HG03460 (cell line): ENCODE data around the gene NRXN3.

Experiments
- ATAC-seq: cut with Tn5 transposase; IDR thresholded peaks from one replicate; pipeline ENCODE4 v1.9.1; 2021; ENCODE audit not compliant: unreplicated experiment

NRXN3 gene

GRCh38 chr14:78170203-78170602 is at the start of gene NRXN3:
Gene NRXN3, plus strand, starts transcription at chr14:78170373. Its CDS starts 72,721 bp downstream, at chr14:78243094.
- no peak for ATAC-seq

GRCh38 chr14:78122436-78122835 is 47.7 kb upstream of the NRXN3 start:
- ATAC-seq = no peak

GRCh38 chr14:78123650-78124253 is 46.4 kb upstream of the NRXN3 start:
- no peak for ATAC-seq

GRCh38 chr14:78127961-78128360 is 42.2 kb upstream of the NRXN3 start:
- ATAC-seq = no peak

GRCh38 chr14:78129375-78129774 is 40.8 kb upstream of the NRXN3 start:
- ATAC-seq = no peak

- no peak for ATAC-seq
Measured at GRCh38 chr14:78130356-78130755, 39.8 kb upstream of the NRXN3 start.

GRCh38 chr14:78131201-78131600 is 39.0 kb upstream of the NRXN3 start:
- no peak for ATAC-seq

- ATAC-seq = no peak
Measured at GRCh38 chr14:78131616-78132015, 38.6 kb upstream of the NRXN3 start.

GRCh38 chr14:78135450-78135891 is 34.7 kb upstream of the NRXN3 start:
- no peak for ATAC-seq

- no peak for ATAC-seq
Measured at GRCh38 chr14:78136695-78137094, 33.5 kb upstream of the NRXN3 start.

- ATAC-seq = no peak
Measured at GRCh38 chr14:78141590-78141989, 28.6 kb upstream of the NRXN3 start.

- no peak for ATAC-seq
Measured at GRCh38 chr14:78142998-78143397, 27.2 kb upstream of the NRXN3 start.

GRCh38 chr14:78143489-78144145 is 26.6 kb upstream of the NRXN3 start:
- no peak for ATAC-seq

- ATAC-seq = no peak
Measured at GRCh38 chr14:78152201-78153063, 17.7 kb upstream of the NRXN3 start.

- no peak for ATAC-seq
Measured at GRCh38 chr14:78153064-78153341, 17.2 kb upstream of the NRXN3 start.

- no peak for ATAC-seq
Measured at GRCh38 chr14:78154827-78155226, 15.3 kb upstream of the NRXN3 start.

- no peak for ATAC-seq
Measured at GRCh38 chr14:78156196-78156595, 14.0 kb upstream of the NRXN3 start.

GRCh38 chr14:78157494-78158437 is 12.4 kb upstream of the NRXN3 start:
- ATAC-seq = no peak

GRCh38 chr14:78162202-78162601 is 8.0 kb upstream of the NRXN3 start:
- ATAC-seq = no peak

GRCh38 chr14:78164226-78164853 is 5.8 kb upstream of the NRXN3 start:
- no peak for ATAC-seq

GRCh38 chr14:78172428-78172827 is 2.3 kb downstream of the NRXN3 start:
- ATAC-seq = no peak
